RWPE2 (cell line): Measurements from ENCODE around the gene HS2ST1.

ENCODE experiments used
- ATAC-seq: fragments of 200-7000 bp; cut with Tn5 transposase; 3 replicates; pipeline ENCODE4 v1.9.1; 2021; ENCODE audit warnings: low read depth
- DNase-seq: peaks from one replicate; pipeline ENCODE4 v3.0.0-alpha.2; 2020; ENCODE audit warnings: low spot score
- H3K27ac ChIP-seq: fragments of 450-650 bp; 2 replicates; pipeline ENCODE4 v1.5.1; 2017; ENCODE audit warnings: mild to moderate bottlenecking; ENCODE audit not compliant: poor library complexity, severe bottlenecking
- H3K27me3 ChIP-seq: fragments of 250-450 bp; sonication (Bioruptor Pico); 2 replicates; pipeline ENCODE4 v1.5.1; 2021; ENCODE audit warnings: mild to moderate bottlenecking, moderate library complexity; ENCODE audit not compliant: insufficient read depth, poor library complexity, severe bottlenecking
- H3K36me3 ChIP-seq: fragments of 250-450 bp; sonication (Bioruptor Pico); 2 replicates; pipeline ENCODE4 v1.5.1; 2020; ENCODE audit warnings: low read depth, mild to moderate bottlenecking, moderate library complexity
- H3K4me1 ChIP-seq: fragments of 250-450 bp; sonication (Bioruptor Pico); 2 replicates; pipeline ENCODE4 v1.5.1; 2021; ENCODE audit warnings: mild to moderate bottlenecking, moderate library complexity; ENCODE audit not compliant: insufficient read depth, poor library complexity, severe bottlenecking
- H3K4me3 ChIP-seq: fragments of 250-450 bp; sonication (Bioruptor Pico); 2 replicates; pipeline ENCODE4 v1.5.1; 2021; ENCODE audit warnings: mild to moderate bottlenecking, moderate library complexity; ENCODE audit not compliant: severe bottlenecking
- H3K9me3 ChIP-seq: fragments of 250-450 bp; sonication (Bioruptor Pico); 2 replicates; pipeline ENCODE4 v1.5.1; 2021; ENCODE audit warnings: mild to moderate bottlenecking, moderate library complexity; ENCODE audit not compliant: severe bottlenecking
- TF ChIP-seq, protein P1 (sequence below): fragments of 450-650 bp; IDR thresholded peaks from one replicate; pipeline ENCODE4 v1.5.1; 2017; ENCODE audit warnings: mild to moderate bottlenecking, moderate library complexity; ENCODE audit not compliant: poor library complexity, severe bottlenecking

HS2ST1 gene

GRCh38 chr1:87108814-87109411 is 194.5 kb downstream of the HS2ST1 start:
- H3K9me3 ChIP-seq: no peaks in the 10 kb centered on the region
- no peaks in the 10 kb centered on the region for H3K36me3 ChIP-seq
- no peak overlapping the region for H3K27ac ChIP-seq
- DNase-seq (no peak), ATAC-seq (no peak)
- TF ChIP-seq, protein P1, sequence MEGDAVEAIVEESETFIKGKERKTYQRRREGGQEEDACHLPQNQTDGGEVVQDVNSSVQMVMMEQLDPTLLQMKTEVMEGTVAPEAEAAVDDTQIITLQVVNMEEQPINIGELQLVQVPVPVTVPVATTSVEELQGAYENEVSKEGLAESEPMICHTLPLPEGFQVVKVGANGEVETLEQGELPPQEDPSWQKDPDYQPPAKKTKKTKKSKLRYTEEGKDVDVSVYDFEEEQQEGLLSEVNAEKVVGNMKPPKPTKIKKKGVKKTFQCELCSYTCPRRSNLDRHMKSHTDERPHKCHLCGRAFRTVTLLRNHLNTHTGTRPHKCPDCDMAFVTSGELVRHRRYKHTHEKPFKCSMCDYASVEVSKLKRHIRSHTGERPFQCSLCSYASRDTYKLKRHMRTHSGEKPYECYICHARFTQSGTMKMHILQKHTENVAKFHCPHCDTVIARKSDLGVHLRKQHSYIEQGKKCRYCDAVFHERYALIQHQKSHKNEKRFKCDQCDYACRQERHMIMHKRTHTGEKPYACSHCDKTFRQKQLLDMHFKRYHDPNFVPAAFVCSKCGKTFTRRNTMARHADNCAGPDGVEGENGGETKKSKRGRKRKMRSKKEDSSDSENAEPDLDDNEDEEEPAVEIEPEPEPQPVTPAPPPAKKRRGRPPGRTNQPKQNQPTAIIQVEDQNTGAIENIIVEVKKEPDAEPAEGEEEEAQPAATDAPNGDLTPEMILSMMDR: no peak
- H3K4me1 ChIP-seq: peaks cover 15% of the 10 kb centered on the region
- H3K4me3 ChIP-seq: no peak overlapping the region
- H3K27me3 ChIP-seq: no peaks in the 10 kb centered on the region

DNA sequence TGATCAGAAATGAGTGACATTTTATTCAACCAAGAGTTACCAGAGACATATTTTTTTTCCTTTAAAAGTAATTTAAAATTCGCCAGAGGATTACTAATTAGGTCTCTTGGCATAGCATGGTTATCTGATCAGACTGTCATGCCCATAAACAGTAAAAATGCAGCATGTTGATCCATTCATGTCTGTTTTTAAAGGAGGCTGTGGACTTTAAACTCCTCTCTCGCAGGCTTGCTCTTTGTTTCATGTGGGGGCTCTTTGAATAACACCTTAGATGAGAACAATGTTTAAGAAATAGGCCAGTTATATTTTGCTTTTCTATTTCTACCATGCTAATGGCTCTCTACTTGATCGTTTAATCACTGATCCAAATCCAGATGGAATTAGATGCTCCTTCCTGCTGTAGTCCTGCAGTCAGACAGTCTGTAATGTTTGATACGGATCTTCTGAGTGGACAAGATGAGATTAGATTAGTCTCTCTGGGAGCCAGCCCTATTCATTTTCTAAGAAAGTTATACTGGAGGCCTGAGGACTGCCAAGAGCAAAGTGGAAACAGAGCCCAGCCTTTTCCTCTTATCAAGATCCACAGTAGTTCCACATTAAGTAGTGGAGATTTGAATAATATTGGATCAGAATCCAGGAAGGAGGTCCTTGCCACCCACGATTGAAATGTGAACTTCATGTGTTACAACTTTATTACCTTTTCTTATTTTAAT is 197.4 kb downstream of the HS2ST1 start:
- Histone ChIP-seq H3K4me3 (no peak overlapping the region), H3K36me3 (no peaks in the 10 kb centered on the region), H3K4me1 (no peaks in the 10 kb centered on the region), H3K27me3 (no peaks in the 10 kb centered on the region), H3K27ac (no peak overlapping the region), H3K9me3 (no peaks in the 10 kb centered on the region)
- TF ChIP-seq, protein P1: no peak
- DNase-seq (no peak), ATAC-seq (no peak)

DNA sequence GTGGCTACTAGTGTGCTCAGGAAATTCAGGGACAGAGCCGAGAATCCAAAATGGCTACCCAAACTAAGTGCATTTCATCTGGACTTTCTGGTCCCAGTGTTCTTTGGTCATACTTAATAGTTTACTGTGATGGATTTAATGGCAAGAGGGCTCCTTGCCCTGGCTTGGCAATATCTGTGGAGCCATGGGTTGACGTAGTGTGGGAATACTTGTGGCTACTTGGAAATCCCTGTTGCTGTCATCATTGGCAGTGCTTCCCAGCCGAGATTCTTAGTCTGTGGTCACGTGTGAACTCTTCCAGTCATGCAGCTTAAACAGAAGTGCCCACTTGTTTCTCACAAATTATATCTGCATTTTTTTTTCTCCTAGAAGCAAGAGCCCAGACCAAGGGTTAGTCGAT is 198.9 kb downstream of the HS2ST1 start:
- H3K4me1 ChIP-seq: peaks cover 3% of the 10 kb centered on the region
- no peaks in the 10 kb centered on the region for H3K36me3 ChIP-seq
- H3K4me3 ChIP-seq: no peak overlapping the region
- no peak for ATAC-seq
- H3K27ac ChIP-seq: no peak overlapping the region
- no peaks in the 10 kb centered on the region for H3K9me3 ChIP-seq
- TF ChIP-seq, protein P1: no peak
- H3K27me3 ChIP-seq: no peaks in the 10 kb centered on the region
- no peak for DNase-seq

GRCh38 chr1:87115317-87115890 is 201.0 kb downstream of the HS2ST1 start:
- Histone ChIP-seq H3K9me3 (no peaks in the 10 kb centered on the region), H3K27me3 (no peaks in the 10 kb centered on the region), H3K27ac (no peak overlapping the region), H3K36me3 (no peaks in the 10 kb centered on the region), H3K4me3 (no peak overlapping the region), H3K4me1 (peaks cover 3% of the 10 kb centered on the region)
- ATAC-seq: peak; percentile 79
- DNase-seq: no peak
- TF ChIP-seq, protein P1: no peak

- Histone ChIP-seq H3K27ac (no peak overlapping the region), H3K27me3 (no peaks in the 10 kb centered on the region), H3K4me1 (peaks cover 3% of the 10 kb centered on the region), H3K4me3 (no peak overlapping the region), H3K9me3 (no peaks in the 10 kb centered on the region), H3K36me3 (no peaks in the 10 kb centered on the region)
- DNase-seq (no peak), ATAC-seq (no peak)
- TF ChIP-seq, protein P1: no peak
Observed at GRCh38 chr1:87115891-87116290, 201.5 kb downstream of the HS2ST1 start.
